ENCODE data around the gene RIPPLY2.

GRCh38 chr6:83867527-83868161 is 14.5 kb downstream of the RIPPLY2 start:
- TF ChIP-seq CTCF (IDR thresholded peaks at IDR 0.05) (no peak), EP300 (IDR thresholded peaks at IDR 0.05) (no peak)

Data from upper lobe of left lung (tissue), 4 donors.